Measurements from ENCODE around the gene PLCB4.

The PLCB4 gene

DNA sequence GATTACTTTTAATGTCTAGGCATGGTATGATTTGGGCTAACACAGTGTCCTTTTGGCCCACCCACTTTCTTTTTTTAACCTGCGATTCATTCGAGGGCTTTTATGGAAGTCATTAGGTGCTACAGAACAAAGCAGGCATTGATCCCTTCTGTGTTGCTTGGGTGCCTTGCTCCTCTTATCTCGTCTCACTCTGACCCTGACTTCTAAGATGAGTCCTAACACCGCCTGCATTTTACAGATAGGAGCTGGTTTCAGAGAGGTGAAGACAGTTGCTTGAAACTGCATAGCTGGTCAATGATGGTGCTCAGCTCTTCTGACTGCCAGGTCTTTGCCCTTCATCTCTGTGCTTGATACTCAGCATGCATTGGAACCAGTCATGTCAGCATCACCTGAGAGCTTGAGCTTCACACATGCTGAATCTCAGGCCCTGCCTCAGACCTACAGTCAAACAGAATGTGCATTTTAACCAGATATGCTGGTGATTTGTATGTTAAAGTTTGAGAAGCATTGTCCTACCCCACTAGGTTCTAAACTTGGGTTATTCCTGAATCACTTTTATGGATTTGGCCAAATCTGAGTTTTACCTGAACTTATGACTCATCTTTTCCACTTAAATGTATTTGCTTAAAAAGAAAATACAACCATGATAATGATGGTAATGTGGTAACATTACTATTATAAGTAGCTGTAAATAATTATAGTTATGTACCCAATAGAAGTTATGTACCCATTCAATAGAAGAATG, 142.3 kb downstream of the PLCB4 start:
- FAIRE-seq (no peak), DNase-seq (ENCODE audit: insufficient read length, low spot score) (no peak)
- TF ChIP-seq POLR2AphosphoS5 (IDR thresholded peaks at IDR 0.05; ENCODE audit: low read depth, low read length) (no peak), PAX5 (IDR thresholded peaks at IDR 0.05; ENCODE audit: insufficient read depth, low read length, severe bottlenecking) (no peak), POLR2A (IDR thresholded peaks at IDR 0.05; ENCODE audit: low read depth, low read length) (no peak), POU2F2 (IDR thresholded peaks at IDR 0.05; ENCODE audit: low read depth, low read length) (no peak), TAF1 (IDR thresholded peaks at IDR 0.05; ENCODE audit: low read depth, low read length) (no peak), SPI1 (IDR thresholded peaks at IDR 0.05; ENCODE audit: low read depth, low read length) (no peak)

DNA sequence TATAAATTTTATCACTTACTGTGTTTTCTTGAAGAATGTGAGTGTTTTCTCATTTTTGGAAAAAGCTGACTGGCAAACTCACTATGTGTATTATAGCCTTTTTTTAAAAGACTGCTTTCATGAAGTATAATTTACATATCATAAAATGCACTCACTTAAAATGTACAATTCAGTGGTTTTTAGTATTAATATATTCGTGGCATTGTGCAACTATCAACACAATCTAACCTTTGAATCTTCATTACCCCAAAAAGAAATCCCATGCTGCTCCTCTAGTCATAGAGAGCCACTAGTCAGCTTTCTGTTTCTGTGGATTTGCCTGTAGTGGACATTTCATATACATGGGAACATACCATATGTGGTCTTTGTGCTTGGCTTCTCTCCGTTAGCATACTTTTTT, 143.8 kb downstream of the PLCB4 start:
- DNase-seq (ENCODE audit: insufficient read length, low spot score) = no peak
- FAIRE-seq = no peak
- TF ChIP-seq POLR2AphosphoS5 (IDR thresholded peaks at IDR 0.05; ENCODE audit: low read depth, low read length) (no peak), POLR2A (IDR thresholded peaks at IDR 0.05; ENCODE audit: low read depth, low read length) (no peak), PAX5 (IDR thresholded peaks at IDR 0.05; ENCODE audit: insufficient read depth, low read length, severe bottlenecking) (no peak), SPI1 (IDR thresholded peaks at IDR 0.05; ENCODE audit: low read depth, low read length) (no peak), TAF1 (IDR thresholded peaks at IDR 0.05; ENCODE audit: low read depth, low read length) (no peak), POU2F2 (IDR thresholded peaks at IDR 0.05; ENCODE audit: low read depth, low read length) (no peak)

DNA sequence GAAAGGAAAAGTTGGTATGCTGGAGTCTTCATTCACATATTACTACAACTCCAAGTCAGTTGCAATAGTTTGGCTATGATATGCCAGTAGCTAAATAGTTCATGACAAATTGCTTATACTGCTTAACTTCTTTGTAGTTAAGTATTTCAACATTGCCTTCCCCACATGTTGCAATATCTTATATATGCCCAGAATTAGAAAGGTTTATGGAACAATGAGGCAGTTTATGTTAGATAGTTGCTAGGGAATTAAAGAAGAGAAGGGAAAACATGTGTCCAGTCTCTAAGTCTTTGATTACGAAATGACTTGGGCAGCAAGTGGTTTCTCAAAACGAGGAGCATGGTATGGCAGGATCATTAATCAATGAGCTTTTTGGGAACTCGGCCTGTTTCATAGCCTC, 145.8 kb downstream of the PLCB4 start:
- DNase-seq (ENCODE audit: insufficient read length, low spot score) (no peak), FAIRE-seq (no peak)
- TF ChIP-seq TAF1 (IDR thresholded peaks at IDR 0.05; ENCODE audit: low read depth, low read length) = no peak
- no peak for TF ChIP-seq POLR2AphosphoS5 (IDR thresholded peaks at IDR 0.05; ENCODE audit: low read depth, low read length)
- no peak for TF ChIP-seq SPI1 (IDR thresholded peaks at IDR 0.05; ENCODE audit: low read depth, low read length)
- no peak for TF ChIP-seq POLR2A (IDR thresholded peaks at IDR 0.05; ENCODE audit: low read depth, low read length)
- TF ChIP-seq POU2F2 (IDR thresholded peaks at IDR 0.05; ENCODE audit: low read depth, low read length) = no peak
- no peak for TF ChIP-seq PAX5 (IDR thresholded peaks at IDR 0.05; ENCODE audit: insufficient read depth, low read length, severe bottlenecking)

DNA sequence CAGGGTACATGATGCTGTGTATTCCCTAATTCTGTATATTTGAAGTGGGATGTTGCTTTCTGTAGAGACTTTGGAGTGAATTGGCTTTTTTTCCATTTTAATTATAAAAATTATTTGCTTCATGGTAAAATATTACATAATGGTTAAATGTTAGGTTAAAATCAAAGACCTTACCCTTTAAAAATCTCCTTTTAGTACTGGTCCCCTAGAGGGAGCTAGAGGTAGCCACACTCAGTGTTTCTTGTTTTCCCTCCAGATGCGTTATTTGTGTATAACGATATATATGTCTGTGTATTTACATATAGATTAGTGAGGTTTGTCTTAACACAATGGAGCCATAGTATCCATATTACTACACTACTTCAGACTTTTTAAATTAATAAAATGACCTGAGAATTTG, 146.7 kb downstream of the PLCB4 start:
- TF ChIP-seq POLR2AphosphoS5 (IDR thresholded peaks at IDR 0.05; ENCODE audit: low read depth, low read length) = no peak
- no peak for TF ChIP-seq SPI1 (IDR thresholded peaks at IDR 0.05; ENCODE audit: low read depth, low read length)
- TF ChIP-seq POLR2A (IDR thresholded peaks at IDR 0.05; ENCODE audit: low read depth, low read length) = no peak
- no peak for TF ChIP-seq POU2F2 (IDR thresholded peaks at IDR 0.05; ENCODE audit: low read depth, low read length)
- TF ChIP-seq TAF1 (IDR thresholded peaks at IDR 0.05; ENCODE audit: low read depth, low read length) = no peak
- no peak for TF ChIP-seq PAX5 (IDR thresholded peaks at IDR 0.05; ENCODE audit: insufficient read depth, low read length, severe bottlenecking)
- FAIRE-seq = no peak
- DNase-seq (ENCODE audit: insufficient read length, low spot score) = no peak

DNA sequence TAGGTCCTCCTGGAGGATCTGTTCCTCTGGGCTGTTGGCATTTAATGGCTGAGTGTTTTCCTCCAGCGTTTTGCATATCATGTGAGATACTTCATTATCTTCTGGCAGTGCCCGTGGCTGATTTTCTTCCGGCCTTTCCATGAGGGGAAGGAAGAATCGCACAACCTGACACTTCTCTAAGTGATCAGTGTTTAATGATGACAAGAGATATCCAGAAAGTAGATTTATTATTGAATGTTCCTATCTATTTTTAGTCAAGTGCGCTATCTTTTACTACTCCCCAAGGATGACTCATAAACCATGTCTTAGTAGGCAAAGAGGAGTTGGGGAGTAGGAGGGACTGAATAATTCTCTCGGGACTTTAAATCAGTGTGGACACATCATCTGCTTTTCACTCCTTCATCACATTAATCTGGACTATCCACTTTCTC, 149.7 kb downstream of the PLCB4 start:
- DNase-seq (ENCODE audit: insufficient read length, low spot score) (no peak), FAIRE-seq (no peak)
- TF ChIP-seq POLR2A (IDR thresholded peaks at IDR 0.05; ENCODE audit: low read depth, low read length) (no peak), TAF1 (IDR thresholded peaks at IDR 0.05; ENCODE audit: low read depth, low read length) (no peak), SPI1 (IDR thresholded peaks at IDR 0.05; ENCODE audit: low read depth, low read length) (no peak), PAX5 (IDR thresholded peaks at IDR 0.05; ENCODE audit: insufficient read depth, low read length, severe bottlenecking) (no peak), POLR2AphosphoS5 (IDR thresholded peaks at IDR 0.05; ENCODE audit: low read depth, low read length) (no peak), POU2F2 (IDR thresholded peaks at IDR 0.05; ENCODE audit: low read depth, low read length) (no peak)

DNA sequence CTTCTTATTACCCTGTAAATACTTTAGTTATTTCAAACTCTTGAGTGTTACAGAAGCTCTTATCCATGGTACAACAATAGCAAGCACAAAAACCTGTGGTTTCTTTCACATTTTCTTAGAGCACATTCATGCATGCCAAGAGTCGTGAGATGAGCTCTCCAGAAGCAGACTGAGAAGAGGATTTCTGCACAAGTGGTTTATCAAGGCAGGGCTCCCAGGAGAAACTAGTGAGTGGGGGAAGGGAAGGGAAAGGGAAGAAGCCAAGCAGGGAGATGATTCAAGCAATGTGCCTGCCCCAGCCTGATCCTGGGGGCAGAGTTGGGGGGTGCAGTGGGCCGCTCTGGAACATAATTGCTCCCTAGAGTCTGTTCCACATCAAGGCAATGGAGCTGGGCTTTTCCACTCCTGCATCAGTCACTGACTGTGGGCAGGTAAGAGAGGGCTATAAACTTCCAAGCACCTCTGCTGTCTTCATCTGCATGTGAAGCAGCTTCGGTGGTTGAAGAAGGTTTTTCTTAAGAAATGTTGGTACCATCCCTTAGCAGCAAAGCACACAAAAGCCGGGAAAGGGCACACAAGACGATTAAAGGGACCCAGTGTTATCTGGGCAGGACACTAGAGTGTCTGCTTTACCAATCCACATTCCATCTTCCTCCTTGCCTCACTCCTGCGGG, 152.1 kb downstream of the PLCB4 start:
- DNase-seq (ENCODE audit: insufficient read length, low spot score) = no peak

DNA sequence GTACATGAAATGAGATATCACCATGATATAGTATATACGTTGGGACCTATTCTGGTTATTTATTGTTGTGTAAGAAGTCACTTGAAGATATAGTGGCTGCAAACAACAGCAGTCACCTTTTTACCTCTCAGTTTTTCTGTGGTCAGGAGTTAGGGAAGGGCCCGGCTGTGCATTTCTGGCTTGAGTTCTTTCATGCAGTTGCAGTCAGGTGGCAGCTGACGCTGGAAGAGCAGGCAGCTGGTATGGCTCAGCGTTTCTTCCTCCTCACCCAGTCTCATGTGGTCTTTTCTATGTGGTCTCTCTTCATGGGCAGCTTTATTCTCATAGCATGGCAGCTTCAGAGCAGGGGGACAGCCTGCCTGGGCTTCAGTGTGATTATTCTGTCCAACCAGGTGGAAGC, 154.4 kb downstream of the PLCB4 start:
- no peak for TF ChIP-seq TAF1 (IDR thresholded peaks at IDR 0.05; ENCODE audit: low read depth, low read length)
- no peak for TF ChIP-seq POU2F2 (IDR thresholded peaks at IDR 0.05; ENCODE audit: low read depth, low read length)
- TF ChIP-seq PAX5 (IDR thresholded peaks at IDR 0.05; ENCODE audit: insufficient read depth, low read length, severe bottlenecking) = no peak
- no peak for TF ChIP-seq POLR2A (IDR thresholded peaks at IDR 0.05; ENCODE audit: low read depth, low read length)
- no peak for TF ChIP-seq SPI1 (IDR thresholded peaks at IDR 0.05; ENCODE audit: low read depth, low read length)
- TF ChIP-seq POLR2AphosphoS5 (IDR thresholded peaks at IDR 0.05; ENCODE audit: low read depth, low read length) = no peak
- no peak for DNase-seq (ENCODE audit: insufficient read length, low spot score)
- no peak for FAIRE-seq

More for the DNA sequence above, 152.1 kb downstream of the PLCB4 start:
- TF ChIP-seq POLR2A (IDR thresholded peaks at IDR 0.05; ENCODE audit: low read depth, low read length) (no peak), POLR2AphosphoS5 (IDR thresholded peaks at IDR 0.05; ENCODE audit: low read depth, low read length) (no peak), POU2F2 (IDR thresholded peaks at IDR 0.05; ENCODE audit: low read depth, low read length) (no peak), PAX5 (IDR thresholded peaks at IDR 0.05; ENCODE audit: insufficient read depth, low read length, severe bottlenecking) (no peak), TAF1 (IDR thresholded peaks at IDR 0.05; ENCODE audit: low read depth, low read length) (no peak), SPI1 (IDR thresholded peaks at IDR 0.05; ENCODE audit: low read depth, low read length) (no peak)
- FAIRE-seq = no peak

DNA sequence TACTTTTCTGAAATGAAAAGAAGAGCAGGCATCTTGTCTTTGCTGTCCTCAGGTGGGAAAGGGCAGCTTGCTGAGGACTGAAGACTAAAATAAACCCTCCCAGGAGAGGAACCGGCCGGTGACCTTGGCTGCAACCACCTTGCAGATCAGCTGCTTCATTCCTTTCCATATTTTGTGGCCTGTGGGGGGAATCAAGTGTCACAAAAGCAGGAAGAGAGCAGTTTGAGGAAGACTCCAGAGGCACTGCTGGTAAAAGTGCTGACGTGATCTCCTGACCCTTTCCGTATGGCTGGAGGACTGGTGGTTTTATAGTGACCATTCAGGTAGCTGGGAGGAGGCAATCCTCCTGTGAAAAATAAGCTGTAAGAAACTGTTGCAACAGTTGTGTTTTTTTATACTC, 157.0 kb downstream of the PLCB4 start:
- DNase-seq (ENCODE audit: insufficient read length, low spot score) (no peak), FAIRE-seq (no peak)
- TF ChIP-seq TAF1 (IDR thresholded peaks at IDR 0.05; ENCODE audit: low read depth, low read length) (no peak), POU2F2 (IDR thresholded peaks at IDR 0.05; ENCODE audit: low read depth, low read length) (no peak)

DNA sequence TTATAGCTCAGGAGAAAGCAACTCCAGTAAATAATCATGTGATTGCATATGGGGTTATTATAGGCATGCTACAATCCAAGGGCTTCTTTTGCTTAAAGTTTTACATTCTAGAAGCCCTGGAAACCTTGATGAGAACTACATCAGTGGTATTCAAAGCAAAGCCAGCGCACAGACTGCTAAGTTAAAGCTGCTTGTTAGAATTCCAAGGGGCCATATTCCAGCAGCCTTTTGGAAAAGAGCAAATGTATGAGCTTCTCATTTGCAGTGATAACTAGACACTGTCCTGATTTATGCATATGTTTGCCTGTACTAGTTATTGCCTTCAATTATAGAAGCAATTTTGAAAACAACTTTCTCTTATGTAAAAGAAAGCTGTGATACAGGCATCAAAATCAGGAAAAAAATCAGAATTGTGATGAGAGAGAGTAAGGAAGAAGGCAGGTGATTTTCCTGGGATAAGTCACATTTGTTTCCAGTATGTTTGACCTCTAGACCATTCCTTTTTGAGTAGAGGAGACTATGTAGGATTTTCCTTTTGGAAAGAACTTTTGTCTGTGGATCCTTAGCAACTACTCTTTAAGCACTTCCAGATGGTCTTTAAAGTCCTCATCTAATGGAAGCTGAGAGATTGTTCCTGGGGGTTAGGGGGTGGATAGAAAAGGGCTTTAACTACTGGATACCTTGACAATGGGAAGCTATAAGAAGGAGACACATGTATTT, 159.2 kb downstream of the PLCB4 start:
- no peak for FAIRE-seq
- TF ChIP-seq SPI1 (IDR thresholded peaks at IDR 0.05; ENCODE audit: low read depth, low read length) = no peak
- no peak for TF ChIP-seq POU2F2 (IDR thresholded peaks at IDR 0.05; ENCODE audit: low read depth, low read length)
- no peak for TF ChIP-seq PAX5 (IDR thresholded peaks at IDR 0.05; ENCODE audit: insufficient read depth, low read length, severe bottlenecking)
- TF ChIP-seq TAF1 (IDR thresholded peaks at IDR 0.05; ENCODE audit: low read depth, low read length) = no peak
- no peak for TF ChIP-seq POLR2AphosphoS5 (IDR thresholded peaks at IDR 0.05; ENCODE audit: low read depth, low read length)
- no peak for TF ChIP-seq POLR2A (IDR thresholded peaks at IDR 0.05; ENCODE audit: low read depth, low read length)
- no peak for DNase-seq (ENCODE audit: insufficient read length, low spot score)
